GM18517 (cell line): ENCODE measurements around the gene E2F4.

Source experiments
- ATAC-seq: cut with Tn5 transposase; IDR thresholded peaks from one replicate; pipeline ENCODE4 v1.9.1; 2021; ENCODE audit warnings: mild to moderate bottlenecking, moderate library complexity; ENCODE audit not compliant: unreplicated experiment

E2F4 gene

DNA sequence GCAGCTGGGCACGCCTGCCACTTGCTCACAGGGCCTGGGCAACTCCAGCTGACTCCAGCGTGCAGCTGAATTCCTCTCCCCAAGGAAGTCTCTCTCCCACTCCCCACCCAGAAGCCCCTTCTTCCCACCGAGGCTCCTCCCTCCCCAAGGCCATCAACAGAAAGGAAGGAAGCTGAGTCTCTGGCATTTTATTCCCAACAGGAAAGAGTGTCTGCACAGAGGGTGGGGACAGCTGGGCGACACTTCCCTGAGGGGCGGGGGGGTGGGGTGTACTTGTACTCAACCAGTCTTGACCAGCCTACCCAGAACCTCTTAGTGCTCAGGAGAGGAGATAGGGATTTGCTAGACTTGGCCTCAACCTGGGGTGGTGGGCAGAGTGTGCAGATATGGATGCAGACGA lies 1.9 kb upstream of the E2F4 start, which contains the start of gene EXOC3L1:
Gene EXOC3L1 (minus strand): TSS at position 96 of the 400 bp plus-strand sequence. CDS start 460 bp downstream, outside the sequence.
- ATAC-seq: no peak

- ATAC-seq: no peak
Measured at GRCh38 chr16:67190448-67191399, 1.2 kb upstream of the E2F4 start.

DNA sequence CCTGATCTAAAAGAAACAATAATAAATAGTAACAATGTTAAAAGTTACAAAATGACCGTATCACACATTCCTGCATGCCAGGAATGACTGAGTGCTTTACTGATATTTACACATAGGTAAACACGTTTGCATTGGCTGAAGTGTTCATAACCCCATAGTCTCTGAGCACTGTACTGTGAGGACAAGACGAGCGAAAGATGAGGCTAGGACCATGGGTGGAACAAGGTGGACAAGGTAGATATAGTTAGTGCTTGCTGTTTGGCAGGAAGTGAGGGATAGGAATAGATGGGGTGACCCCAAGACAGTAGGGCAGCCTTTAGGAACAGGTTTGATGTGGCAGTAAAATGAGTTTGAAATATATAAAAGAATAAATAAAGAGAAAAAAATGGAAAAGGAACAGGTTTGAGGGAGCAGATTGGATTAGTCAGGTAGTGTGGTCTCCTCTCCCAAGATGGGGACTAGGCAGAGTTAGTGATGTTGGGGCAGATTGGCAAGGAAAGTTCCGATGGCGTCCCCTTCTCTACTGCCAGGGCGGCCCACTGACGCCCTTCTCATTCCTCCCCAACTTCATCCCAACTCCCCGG lies 452 bp upstream of the E2F4 start:
- peak; percentile 3 for ATAC-seq

DNA sequence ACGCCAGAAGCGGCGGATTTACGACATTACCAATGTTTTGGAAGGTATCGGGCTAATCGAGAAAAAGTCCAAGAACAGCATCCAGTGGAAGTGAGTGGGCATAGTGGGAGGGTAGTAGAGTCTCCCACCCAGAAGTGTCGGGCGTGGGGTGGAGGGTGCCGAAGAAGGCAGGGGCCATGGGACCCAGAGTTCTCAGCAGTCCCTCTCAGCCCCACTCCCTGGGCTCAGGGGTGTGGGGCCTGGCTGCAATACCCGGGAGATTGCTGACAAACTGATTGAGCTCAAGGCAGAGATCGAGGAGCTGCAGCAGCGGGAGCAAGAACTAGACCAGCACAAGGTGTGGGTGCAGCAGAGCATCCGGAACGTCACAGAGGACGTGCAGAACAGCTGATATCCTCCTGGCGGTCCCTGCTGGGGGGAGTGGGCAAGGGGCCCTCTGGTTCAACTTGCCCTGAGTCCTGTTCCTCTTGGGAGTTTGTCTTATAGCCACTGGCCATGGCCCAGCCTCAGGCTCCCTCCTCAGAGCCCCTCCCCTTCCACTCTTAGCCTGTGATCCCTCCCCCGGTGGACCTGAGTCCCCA lies 916 bp downstream of the E2F4 start:
- no peak for ATAC-seq

DNA sequence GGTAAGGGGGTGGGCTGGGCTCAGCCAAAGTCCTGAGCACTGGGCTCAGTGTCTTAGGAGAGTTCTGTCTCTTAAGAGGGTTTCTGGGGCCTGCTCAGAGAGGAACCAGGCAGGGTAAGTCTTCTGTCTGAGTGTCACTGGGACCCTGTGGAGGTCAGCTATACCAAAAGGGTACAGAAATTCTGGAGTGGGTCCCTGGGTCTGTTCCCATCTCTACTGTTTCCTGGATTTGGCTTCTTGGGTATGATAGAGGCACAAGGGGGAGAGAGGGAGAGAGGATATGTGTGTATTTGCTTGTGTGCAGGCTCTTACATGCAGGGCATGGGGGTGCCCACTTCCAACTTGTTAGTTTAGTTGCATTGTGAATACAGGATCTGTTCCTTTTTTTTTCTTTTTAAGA lies 1.6 kb downstream of the E2F4 start:
- ATAC-seq: no peak

DNA sequence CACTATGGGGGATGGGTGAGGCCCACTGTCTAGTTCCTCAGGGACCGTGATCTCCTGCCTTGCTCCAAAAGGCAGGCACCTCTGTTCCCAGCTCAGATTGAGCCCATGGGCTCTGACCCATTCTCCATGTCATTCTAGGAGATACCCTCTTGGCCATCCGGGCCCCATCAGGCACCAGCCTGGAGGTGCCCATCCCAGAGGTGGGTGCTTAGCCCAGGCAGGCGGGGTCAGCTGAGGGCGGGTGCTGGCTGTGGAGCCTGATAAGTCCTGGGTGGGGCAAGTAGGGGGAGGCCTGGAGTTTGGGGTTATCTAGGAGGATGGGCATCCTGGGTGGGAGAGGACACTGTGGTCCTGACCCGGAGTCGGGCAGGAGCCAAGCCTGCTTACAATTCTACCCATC lies 2.3 kb downstream of the E2F4 start:
- no peak for ATAC-seq

DNA sequence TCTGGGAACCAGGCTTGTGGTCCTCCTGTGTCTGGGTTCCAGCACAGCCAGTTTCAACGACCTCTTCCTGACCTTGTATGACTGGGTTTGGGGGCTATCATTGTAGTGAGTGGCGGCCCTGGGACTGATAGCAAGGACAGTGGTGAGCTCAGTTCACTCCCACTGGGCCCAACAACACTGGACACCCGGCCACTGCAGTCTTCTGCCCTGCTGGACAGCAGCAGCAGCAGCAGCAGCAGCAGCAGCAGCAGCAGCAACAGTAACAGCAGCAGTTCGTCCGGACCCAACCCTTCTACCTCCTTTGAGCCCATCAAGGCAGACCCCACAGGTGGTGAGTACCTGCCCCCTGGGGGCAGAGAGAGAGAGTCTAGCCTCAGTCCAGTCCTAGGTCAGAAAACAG lies 3.7 kb downstream of the E2F4 start:
- no peak for ATAC-seq

DNA sequence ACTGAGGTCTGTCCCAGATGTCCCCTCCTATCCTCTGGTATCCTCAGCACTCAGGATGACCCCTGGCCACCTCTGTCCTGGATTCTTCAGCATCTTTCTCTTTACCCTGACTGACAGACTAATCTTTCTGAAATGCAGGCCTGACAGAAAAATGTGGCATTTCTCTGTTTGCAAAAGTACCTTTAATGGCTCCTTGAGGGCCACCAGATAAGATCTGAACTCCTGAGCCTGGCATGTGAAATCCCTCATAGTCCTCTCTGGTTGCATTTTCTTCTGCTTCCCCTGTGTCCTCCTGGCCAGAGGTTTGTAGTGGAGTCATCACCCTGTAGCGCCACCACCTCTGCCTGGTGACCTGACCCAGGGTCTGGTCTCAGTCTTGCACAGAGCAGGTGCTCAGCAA lies 4.9 kb downstream of the E2F4 start:
- no peak for ATAC-seq

GRCh38 chr16:67197704-67198103 lies 5.7 kb downstream of the E2F4 start:
- no peak for ATAC-seq

DNA sequence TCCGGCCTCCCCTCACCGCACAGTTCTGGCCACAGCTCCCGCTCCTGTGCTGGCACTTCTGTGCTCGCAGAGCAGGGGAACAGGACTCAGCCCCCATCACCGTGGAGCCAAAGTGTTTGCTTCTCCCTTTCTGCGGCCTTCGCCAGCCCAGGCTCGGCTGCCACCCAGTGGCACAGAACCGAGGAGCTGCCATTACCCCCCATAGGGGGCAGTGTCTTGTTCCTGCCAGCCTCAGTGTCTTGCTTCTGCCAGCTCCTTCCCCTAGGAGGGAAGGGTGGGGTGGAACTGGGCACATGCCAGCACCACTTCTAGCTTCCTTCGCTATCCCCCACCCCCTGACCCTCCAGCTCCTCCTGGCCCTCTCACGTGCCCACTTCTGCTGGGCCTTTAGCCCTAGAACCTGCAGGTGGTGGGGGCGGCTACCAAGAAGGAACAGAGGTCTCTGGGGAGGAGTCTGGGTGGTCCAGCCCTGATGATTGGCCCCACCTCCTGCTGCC lies 6.3 kb downstream of the E2F4 start:
- no peak for ATAC-seq

GRCh38 chr16:67199011-67199807 lies 7.3 kb downstream of the E2F4 start, which contains the start of gene ELMO3:
Gene ELMO3 (plus strand): TSS chr16:67199131. CDS start chr16:67199327, 196 bp downstream.
- ATAC-seq: no peak

GRCh38 chr16:67199808-67200198 lies 7.8 kb downstream of the E2F4 start:
- no peak for ATAC-seq

- no peak for ATAC-seq
Measured at GRCh38 chr16:67200491-67200890, 8.5 kb downstream of the E2F4 start.

- no peak for ATAC-seq
Measured at GRCh38 chr16:67201411-67202345, 9.7 kb downstream of the E2F4 start.

DNA sequence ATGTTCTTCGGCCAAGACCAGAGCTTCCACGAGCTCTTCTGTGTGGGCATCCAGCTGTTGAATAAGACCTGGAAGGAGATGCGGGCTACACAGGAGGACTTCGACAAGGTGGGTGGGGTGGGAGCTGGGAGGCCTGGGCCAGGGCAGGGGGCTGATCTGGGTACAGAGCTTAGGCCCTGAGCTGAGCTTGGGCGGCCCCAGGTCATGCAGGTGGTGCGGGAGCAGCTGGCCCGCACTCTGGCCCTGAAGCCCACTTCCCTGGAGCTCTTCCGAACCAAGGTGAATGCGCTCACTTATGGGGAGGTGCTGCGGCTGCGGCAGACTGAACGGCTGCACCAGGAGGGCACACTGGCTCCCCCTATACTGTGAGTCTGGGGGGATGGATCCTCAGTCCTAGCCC lies 10.5 kb downstream of the E2F4 start:
- no peak for ATAC-seq

- no peak for ATAC-seq
Measured at GRCh38 chr16:67202956-67203493, 11.1 kb downstream of the E2F4 start.

DNA sequence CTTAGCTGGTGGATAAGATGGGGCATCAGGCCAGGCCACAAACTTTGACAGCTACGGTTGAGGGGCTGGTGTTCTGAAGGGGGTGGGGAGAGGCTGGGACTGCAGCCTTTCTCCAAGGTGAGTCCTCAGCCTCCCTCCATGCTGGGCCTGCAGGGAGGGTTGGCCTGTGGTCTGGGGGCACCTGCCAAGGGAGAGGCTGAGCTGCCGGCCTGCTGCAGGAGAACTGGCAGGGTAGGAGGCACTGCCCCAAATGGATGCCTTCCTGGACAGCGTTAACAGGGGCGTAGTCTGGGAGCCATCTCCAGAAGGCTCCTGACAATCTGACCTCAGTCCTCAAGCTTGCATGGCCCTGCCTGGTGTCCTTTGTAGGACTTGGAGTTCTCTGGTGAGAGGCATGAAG lies 12.1 kb downstream of the E2F4 start:
- no peak for ATAC-seq

DNA sequence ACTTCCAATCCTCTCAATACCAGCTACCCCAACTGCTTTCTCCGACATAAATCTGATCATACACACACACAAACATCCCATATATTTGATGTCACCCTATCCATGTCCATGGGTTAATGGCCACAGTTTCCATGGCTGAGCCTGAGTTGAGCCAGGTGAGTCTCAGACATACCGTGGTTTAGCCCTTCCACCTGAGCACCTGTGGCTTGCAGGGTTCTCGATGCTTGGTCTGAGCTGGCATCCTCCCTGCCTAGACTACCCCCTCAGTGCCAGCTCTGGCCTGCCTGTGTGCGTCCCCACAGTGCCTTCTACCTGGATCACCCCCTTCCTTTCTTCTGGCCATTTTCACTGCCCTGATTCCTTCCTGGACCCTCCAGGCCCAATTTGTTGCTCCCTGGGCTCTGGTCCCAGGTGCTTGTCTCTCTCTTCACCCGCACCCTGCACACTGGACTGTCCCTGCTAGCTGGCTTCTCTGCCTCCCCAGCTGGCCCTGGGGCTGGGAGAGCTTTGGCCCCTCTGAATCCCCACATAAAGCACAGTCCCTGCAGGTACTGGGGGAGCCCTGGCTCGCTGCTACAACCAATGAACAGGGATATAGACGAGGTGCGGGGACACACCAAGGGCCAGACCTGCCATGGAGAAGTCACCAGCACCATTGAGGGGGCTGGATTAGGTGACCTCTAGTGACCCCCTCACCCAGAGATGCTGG lies 14.3 kb downstream of the E2F4 start:
- ATAC-seq: no peak

- ATAC-seq: no peak
Measured at GRCh38 chr16:67206838-67207248, 14.9 kb downstream of the E2F4 start.
